Measurements from ENCODE around the gene RSPRY1. TPM values are rescaled to one million over a fixed set of nuclear protein-coding genes. Genes with fewer than 3 reads are reported as not detected.

The RSPRY1 gene
- total and polyA plus RNA-seq, 2 donors (not counting 1 experiment from before 2014, with no cell fraction given), result 36.5 to 51.9 TPM

- no peak for DNase-seq (ENCODE audit: low read depth in 2 of 2)
- peaks cover 21% of the 10 kb centered on the region for H3K27me3 ChIP-seq (ENCODE audit: control insufficient read depth, insufficient read depth, low read length)
- no peak overlapping the region for H3K27ac ChIP-seq (ENCODE audit: insufficient read depth, low read length)
- no peaks in the 10 kb centered on the region for H3K36me3 ChIP-seq (ENCODE audit: control insufficient read depth, insufficient read depth, low read length)
- H2AFZ ChIP-seq (ENCODE audit: low read length), result no peak overlapping the region
- no peaks in the 10 kb centered on the region for H3K79me2 ChIP-seq (ENCODE audit: control insufficient read depth, insufficient read depth, low read length)
- H3K9ac ChIP-seq (ENCODE audit: insufficient read depth, low read length), result no peak overlapping the region
- H3K4me2 ChIP-seq (ENCODE audit: extremely low read depth, insufficient read depth, low read length), result no peak overlapping the region
- H3K4me3 ChIP-seq (replicated peaks in 1 of 4; ENCODE audit: control extremely low read depth in 1 of 4, insufficient read depth in 1 of 4, low read depth in 3 of 4, low read length in 4 of 4), result no peak overlapping the region
- H4K20me1 ChIP-seq (ENCODE audit: control insufficient read depth, extremely low read depth, insufficient read depth, low read length), result no peaks in the 10 kb centered on the region
- TF ChIP-seq EZH2 (IDR thresholded peaks at IDR 0.05; ENCODE audit: low read length, missing control alignments) (no peak), CTCF (conservative IDR thresholded peaks at IDR 0.05 in 1 of 2, IDR thresholded peaks at IDR 0.05 in 1 of 2; ENCODE audit: low read depth in 1 of 2, low read length in 2 of 2) (no peak)
- no peaks in the 10 kb centered on the region for H3K9me3 ChIP-seq (ENCODE audit: control insufficient read depth, insufficient read depth, low read depth, low read length)
- H3K4me1 ChIP-seq (ENCODE audit: control insufficient read depth, extremely low read depth, insufficient read depth, low read length), result no peaks in the 10 kb centered on the region
Observed at GRCh38 chr16:57279780-57280638, 93.9 kb downstream of the RSPRY1 start.

GRCh38 chr16:57281791-57282190 lies 95.7 kb downstream of the RSPRY1 start:
- Histone ChIP-seq H3K9ac (ENCODE audit: insufficient read depth, low read length) (no peak overlapping the region), H3K4me1 (ENCODE audit: control insufficient read depth, extremely low read depth, insufficient read depth, low read length) (no peaks in the 10 kb centered on the region), H3K9me3 (ENCODE audit: control insufficient read depth, insufficient read depth, low read depth, low read length) (no peaks in the 10 kb centered on the region), H2AFZ (ENCODE audit: low read length) (no peak overlapping the region), H3K79me2 (ENCODE audit: control insufficient read depth, insufficient read depth, low read length) (no peaks in the 10 kb centered on the region), H3K4me2 (ENCODE audit: extremely low read depth, insufficient read depth, low read length) (no peak overlapping the region), H3K4me3 (replicated peaks in 1 of 4; ENCODE audit: control extremely low read depth in 1 of 4, insufficient read depth in 1 of 4, low read depth in 3 of 4, low read length in 4 of 4) (no peak overlapping the region), H3K27ac (ENCODE audit: insufficient read depth, low read length) (no peak overlapping the region), H3K36me3 (ENCODE audit: control insufficient read depth, insufficient read depth, low read length) (no peaks in the 10 kb centered on the region), H3K27me3 (ENCODE audit: control insufficient read depth, insufficient read depth, low read length) (peaks cover 23% of the 10 kb centered on the region), H4K20me1 (ENCODE audit: control insufficient read depth, extremely low read depth, insufficient read depth, low read length) (no peaks in the 10 kb centered on the region)
- TF ChIP-seq CTCF (conservative IDR thresholded peaks at IDR 0.05 in 1 of 2, IDR thresholded peaks at IDR 0.05 in 1 of 2; ENCODE audit: low read depth in 1 of 2, low read length in 2 of 2), result no peak
- TF ChIP-seq EZH2 (IDR thresholded peaks at IDR 0.05; ENCODE audit: low read length, missing control alignments), result no peak
- DNase-seq (ENCODE audit: low read depth in 2 of 2), result no peak

- Histone ChIP-seq H3K9me3 (ENCODE audit: control insufficient read depth, insufficient read depth, low read depth, low read length) (no peaks in the 10 kb centered on the region), H3K4me2 (ENCODE audit: extremely low read depth, insufficient read depth, low read length) (no peak overlapping the region), H3K27me3 (ENCODE audit: control insufficient read depth, insufficient read depth, low read length) (peaks cover 23% of the 10 kb centered on the region), H3K9ac (ENCODE audit: insufficient read depth, low read length) (no peak overlapping the region), H2AFZ (ENCODE audit: low read length) (no peak overlapping the region), H3K27ac (ENCODE audit: insufficient read depth, low read length) (no peak overlapping the region), H3K36me3 (ENCODE audit: control insufficient read depth, insufficient read depth, low read length) (no peaks in the 10 kb centered on the region), H3K79me2 (ENCODE audit: control insufficient read depth, insufficient read depth, low read length) (no peaks in the 10 kb centered on the region), H3K4me1 (ENCODE audit: control insufficient read depth, extremely low read depth, insufficient read depth, low read length) (no peaks in the 10 kb centered on the region), H3K4me3 (replicated peaks in 1 of 4; ENCODE audit: control extremely low read depth in 1 of 4, insufficient read depth in 1 of 4, low read depth in 3 of 4, low read length in 4 of 4) (no peak overlapping the region), H4K20me1 (ENCODE audit: control insufficient read depth, extremely low read depth, insufficient read depth, low read length) (no peaks in the 10 kb centered on the region)
- TF ChIP-seq EZH2 (IDR thresholded peaks at IDR 0.05; ENCODE audit: low read length, missing control alignments) (peak; percentile 41), CTCF (conservative IDR thresholded peaks at IDR 0.05 in 1 of 2, IDR thresholded peaks at IDR 0.05 in 1 of 2; ENCODE audit: low read depth in 1 of 2, low read length in 2 of 2) (no peak)
- DNase-seq (ENCODE audit: low read depth in 2 of 2), result no peak
Observed at GRCh38 chr16:57282510-57283213, 96.5 kb downstream of the RSPRY1 start.

Data from fibroblast of lung (primary cell).